HTERT RPE-1 (cell line): ENCODE measurements around the gene SPOCK2.
"Not testable (repeated sequence)": the region's sequence is repeated elsewhere in the genome, so short reads cannot be mapped to it uniquely, and the experiment has no call there.

Experiments used
- in situ Hi-C: fragments of 300-500 bp; cut with MboI; formaldehyde crosslinking; loops from 4 replicates; pipeline ENCODE4 v1.14.3; 2020; ENCODE audit warnings: low sequenced_read_pairs

SPOCK2 gene

GRCh38 chr10:72034040-72034499 lies 54.3 kb downstream of the SPOCK2 start:
- in situ Hi-C loops, result no loop called here

DNA sequence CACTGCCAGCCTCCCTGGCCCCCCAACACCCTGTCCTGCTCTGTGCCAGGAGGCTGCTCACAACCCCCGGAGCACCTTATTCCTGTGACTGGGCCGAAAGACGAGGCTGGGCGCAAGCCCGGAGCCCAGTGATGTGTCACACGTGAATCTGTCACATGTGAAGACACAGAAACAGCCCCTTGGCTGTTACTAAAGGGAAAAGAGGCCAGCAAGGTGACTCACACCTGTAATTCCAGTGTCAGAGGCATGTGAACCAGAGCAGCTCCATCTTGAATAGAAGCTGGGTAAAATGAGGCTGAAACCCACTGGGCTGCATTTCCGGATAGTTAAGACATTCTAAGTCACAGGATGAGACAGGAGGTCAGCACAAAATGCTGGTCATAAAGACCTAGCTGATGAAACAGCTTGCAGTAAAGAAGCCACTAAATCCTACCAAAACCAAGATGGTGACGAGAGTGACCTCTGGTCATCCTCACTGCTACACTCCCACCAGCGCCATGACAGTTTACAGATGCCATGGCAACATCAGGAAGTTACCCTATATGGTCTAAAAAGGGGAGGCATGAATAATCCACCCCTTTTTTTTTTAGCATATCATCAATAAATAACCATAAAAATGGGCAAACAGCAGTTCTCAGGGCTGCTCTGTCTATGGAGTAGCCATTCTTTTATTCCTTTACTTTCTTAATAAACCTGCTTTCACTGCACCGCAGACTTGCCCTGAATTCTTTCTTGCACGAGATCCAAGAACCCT lies 55.8 kb downstream of the SPOCK2 start:
- in situ Hi-C loops, result not testable (repeated sequence)

DNA sequence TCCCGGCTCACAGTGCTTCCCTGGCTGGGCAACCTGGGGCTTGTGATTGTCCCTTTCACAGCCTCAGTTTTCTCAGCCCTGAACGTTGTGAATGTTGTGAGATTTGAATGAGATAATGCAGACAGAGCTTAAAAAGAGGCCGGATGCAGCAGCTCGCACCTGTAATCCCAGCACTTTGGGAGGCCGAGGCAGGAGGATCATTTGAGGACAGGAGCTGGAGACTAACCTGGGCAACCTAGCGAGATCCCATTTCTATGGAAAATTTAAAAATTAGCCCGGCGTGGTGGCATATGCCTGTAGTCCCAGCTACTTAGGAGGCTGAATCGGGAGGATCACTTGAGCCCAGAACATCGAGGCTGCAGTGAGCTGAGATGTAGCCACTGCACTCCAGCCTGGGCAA lies 56.6 kb downstream of the SPOCK2 start:
- in situ Hi-C loops, result no loop called here

GRCh38 chr10:72030762-72031543 lies 57.4 kb downstream of the SPOCK2 start:
- in situ Hi-C loops, result no loop called here

- in situ Hi-C loops, result no loop called here
Measured at GRCh38 chr10:72029414-72029813, 58.9 kb downstream of the SPOCK2 start.

- in situ Hi-C loops, result no loop called here
Measured at GRCh38 chr10:72027498-72027897, 60.9 kb downstream of the SPOCK2 start.

GRCh38 chr10:72026278-72027111 lies 61.9 kb downstream of the SPOCK2 start:
- in situ Hi-C loops, result no loop called here

GRCh38 chr10:72025832-72026231 lies 62.5 kb downstream of the SPOCK2 start:
- in situ Hi-C loops, result no loop called here

- in situ Hi-C loops, result no loop called here
Measured at GRCh38 chr10:72025400-72025799, 63.0 kb downstream of the SPOCK2 start.

GRCh38 chr10:72024596-72024995 lies 63.8 kb downstream of the SPOCK2 start:
- in situ Hi-C loops, result no loop called here

- in situ Hi-C loops, result no loop called here
Measured at GRCh38 chr10:72022228-72022627, 66.1 kb downstream of the SPOCK2 start.

- in situ Hi-C loops, result no loop called here
Measured at GRCh38 chr10:72020914-72021809, 67.2 kb downstream of the SPOCK2 start.

DNA sequence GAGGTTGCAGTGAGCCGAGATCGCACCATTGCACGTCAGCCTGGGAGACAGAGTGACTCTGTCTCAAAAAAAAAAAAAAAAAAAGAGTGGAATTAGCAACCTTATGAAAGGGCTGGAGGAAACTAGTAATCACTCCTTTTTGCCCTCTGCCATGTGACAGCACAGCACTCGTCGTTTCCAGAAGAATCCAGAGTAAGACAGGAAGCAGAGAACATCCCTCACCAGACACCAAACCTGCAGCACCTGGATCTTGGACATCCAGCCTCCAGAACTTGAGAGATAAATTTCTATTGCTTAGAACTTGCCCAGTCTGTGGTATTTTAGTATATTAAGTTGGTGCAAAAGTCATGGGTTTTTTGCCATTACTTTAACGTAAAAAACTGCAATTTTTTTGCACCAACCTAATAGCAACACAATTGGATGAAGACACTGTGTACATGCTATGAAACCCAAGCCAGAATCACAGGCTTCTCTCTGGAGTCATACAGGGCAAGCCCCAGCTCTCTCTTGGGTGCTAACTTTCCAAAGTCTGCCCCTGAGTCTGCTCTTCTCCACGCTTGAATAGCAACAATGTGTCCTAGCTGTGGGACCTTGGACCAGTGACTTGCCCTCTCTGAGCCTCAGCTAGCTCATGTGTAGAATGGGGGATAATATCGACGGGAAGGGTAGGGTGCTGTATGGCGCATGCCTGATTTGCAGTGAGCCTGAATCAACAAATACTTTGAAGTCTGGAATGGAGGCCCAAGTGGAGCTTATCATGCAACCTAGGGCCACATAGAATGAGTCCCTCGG lies 69.1 kb downstream of the SPOCK2 start:
- in situ Hi-C loops, result no loop called here

DNA sequence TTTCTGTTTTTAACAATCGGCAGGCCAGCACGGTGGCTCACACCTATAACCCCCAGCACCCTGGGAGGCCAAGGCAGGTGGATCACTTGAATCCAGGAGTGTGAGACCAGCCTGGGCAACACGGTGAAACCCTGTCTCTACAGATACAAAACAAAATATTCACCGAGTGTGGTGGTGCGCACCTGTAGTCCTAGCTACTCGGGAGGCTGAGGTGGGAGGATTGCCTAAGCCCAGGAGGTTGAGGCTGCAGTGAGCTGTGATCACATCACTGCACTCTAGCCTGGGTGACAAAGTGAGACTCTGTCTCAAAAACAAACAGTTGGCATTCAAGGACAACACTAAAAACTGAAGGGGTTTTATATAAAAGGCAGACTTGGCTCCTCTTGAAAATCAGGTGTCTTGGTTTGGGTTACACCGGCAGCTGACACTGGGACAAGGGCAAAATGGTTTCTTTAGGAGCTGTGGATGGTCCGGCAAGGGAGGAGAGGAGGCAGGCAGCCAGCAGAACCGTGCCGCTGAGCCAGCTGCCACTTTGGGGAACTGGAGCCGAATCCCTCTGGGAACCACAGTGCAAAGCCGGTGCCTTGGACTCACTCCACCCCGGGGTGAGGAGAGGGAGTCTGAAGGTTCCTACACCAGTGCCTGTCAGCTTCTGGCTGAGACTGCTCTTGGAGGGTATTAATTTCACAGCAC lies 71.6 kb downstream of the SPOCK2 start:
- in situ Hi-C loops, result no loop called here

DNA sequence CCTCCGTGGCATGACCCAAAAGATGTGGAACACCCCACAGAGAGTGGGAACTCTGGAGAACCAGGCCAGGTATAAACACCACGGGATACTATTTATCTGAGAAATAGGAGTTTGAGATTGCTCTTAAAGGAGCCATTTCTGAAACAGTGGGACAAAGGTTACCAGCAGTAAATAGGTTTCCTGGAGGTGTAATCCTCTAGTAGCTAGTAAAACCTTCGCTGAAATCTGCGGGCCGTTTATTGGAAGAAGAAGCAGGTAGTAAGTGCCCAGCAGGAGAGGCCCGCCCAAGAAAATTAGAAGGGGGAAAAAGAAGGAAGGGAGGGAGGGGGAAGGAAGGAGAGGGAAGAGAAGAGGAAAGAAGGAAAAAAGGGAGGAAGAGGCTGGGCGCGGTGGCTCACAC lies 72.5 kb downstream of the SPOCK2 start:
- in situ Hi-C loops, result no loop called here

- in situ Hi-C loops, result no loop called here
Measured at GRCh38 chr10:72014785-72015480, 73.4 kb downstream of the SPOCK2 start.

- in situ Hi-C loops, result no loop called here
Measured at GRCh38 chr10:72014197-72014596, 74.2 kb downstream of the SPOCK2 start.

DNA sequence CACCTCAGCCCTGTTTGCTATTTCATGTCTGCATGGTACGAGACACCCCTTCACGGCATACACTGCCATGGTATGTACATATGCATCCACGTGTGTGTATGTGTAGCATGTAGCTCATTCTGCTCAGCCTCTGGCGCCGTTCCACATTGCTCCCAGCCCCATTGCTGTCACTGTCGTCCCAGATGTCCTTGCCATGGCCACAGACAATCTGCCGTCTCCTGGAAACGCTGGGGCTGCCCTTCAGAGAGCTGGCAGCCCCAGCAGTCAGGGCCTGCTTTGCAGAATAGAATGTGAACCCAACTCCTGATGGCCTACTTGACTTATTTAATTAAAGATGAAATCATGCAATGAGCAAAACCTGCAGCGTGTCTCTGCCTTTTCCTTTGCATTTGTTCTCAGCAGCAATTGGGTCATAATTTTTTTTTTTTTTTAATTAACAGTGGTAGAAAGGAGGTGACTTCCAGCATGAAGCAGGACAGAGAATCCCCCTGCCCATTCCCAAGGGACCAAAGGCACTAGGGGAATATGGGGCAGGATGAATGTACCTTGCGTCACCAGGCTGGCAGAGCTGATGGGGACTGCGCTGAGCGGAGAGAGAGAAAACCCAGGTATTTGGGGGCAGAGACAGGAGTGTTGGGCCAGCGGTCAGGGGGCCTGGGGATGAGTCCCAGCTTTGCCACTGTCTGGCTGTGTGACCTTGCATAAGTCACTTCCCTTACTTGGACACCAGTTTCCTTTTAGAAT lies 75.0 kb downstream of the SPOCK2 start:
- in situ Hi-C loops, result no loop called here
